ENCODE measurements around the gene PEX26. TPM values are rescaled to one million over a fixed set of nuclear protein-coding genes. Genes with fewer than 3 reads are reported as not detected.

PEX26 gene
- total and polyA plus RNA-seq, 2 of the 13 experiments (the other 11 are each of a cell fraction or from before 2014, with no cell fraction given): 10.6 to 25.1 TPM

GRCh38 chr22:18077639-18078328, at the start of gene PEX26 (continued):
- no peak for TF ChIP-seq SP140L (CRISPR knock-in tag; IDR thresholded peaks at IDR 0.05; ENCODE audit: borderline replicate concordance)
- peak; percentile 74; the same call in 1 of the 2 replicates for TF ChIP-seq E2F1 (CRISPR knock-in tag; IDR thresholded peaks at IDR 0.05)
- TF ChIP-seq ZNF484 (CRISPR knock-in tag; IDR thresholded peaks at IDR 0.05; ENCODE audit: borderline replicate concordance, low read depth): no peak
- TF ChIP-seq TIGD3 (CRISPR knock-in tag; IDR thresholded peaks at IDR 0.05; ENCODE audit: borderline replicate concordance): no peak
- TF ChIP-seq ZZZ3 (CRISPR knock-in tag; IDR thresholded peaks at IDR 0.05; ENCODE audit: borderline replicate concordance): no peak
- no peak for TF ChIP-seq ZFP37 (CRISPR knock-in tag; IDR thresholded peaks at IDR 0.05; ENCODE audit: borderline replicate concordance)
- TF ChIP-seq RFX3 (CRISPR knock-in tag; IDR thresholded peaks at IDR 0.05): peak; percentile 8; the same call in 1 of the 2 replicates
- TF ChIP-seq HNRNPLL (IDR thresholded peaks at IDR 0.05; ENCODE audit: low read depth, low read length, poor library complexity, severe bottlenecking): peak; percentile 68
- no peak for TF ChIP-seq SOX6 (IDR thresholded peaks at IDR 0.05)
- TF ChIP-seq SOX6 (CRISPR knock-in tag; IDR thresholded peaks at IDR 0.05): 0 out of 2 replicates have a peak, but pooled peaks have one; percentile 33
- peak; percentile 63; the same call in 1 of the 2 replicates for TF ChIP-seq ZNF546 (CRISPR knock-in tag; conservative IDR thresholded peaks at IDR 0.05)
- no peak for TF ChIP-seq ADNP (CRISPR knock-in tag; IDR thresholded peaks at IDR 0.05)
- TF ChIP-seq ZNF224 (CRISPR knock-in tag; IDR thresholded peaks at IDR 0.05): no peak
- no peak for TF ChIP-seq ARID2 (CRISPR knock-in tag; IDR thresholded peaks at IDR 0.05; ENCODE audit: borderline replicate concordance)
- no peak for TF ChIP-seq SKI (IDR thresholded peaks at IDR 0.05; ENCODE audit: partially characterized antibody)
- no peak for TF ChIP-seq JDP2 (CRISPR knock-in tag; IDR thresholded peaks at IDR 0.05; ENCODE audit: borderline replicate concordance)
- 0 out of 2 replicates have a peak, but pooled peaks have one; percentile 11 for TF ChIP-seq ZBTB38 (CRISPR knock-in tag; IDR thresholded peaks at IDR 0.05)
- no peak for TF ChIP-seq NCOA1 (CRISPR knock-in tag; IDR thresholded peaks at IDR 0.05)
- 0 out of 2 replicates have a peak, but pooled peaks have one; percentile 61 for TF ChIP-seq ZNF605 (CRISPR knock-in tag; IDR thresholded peaks at IDR 0.05)
- no peak for TF ChIP-seq E2F5 (CRISPR knock-in tag; conservative IDR thresholded peaks at IDR 0.05)
- TF ChIP-seq GLI4 (CRISPR knock-in tag; IDR thresholded peaks at IDR 0.05; ENCODE audit: borderline replicate concordance): no peak; the same call in 1 of the 2 replicates
- TF ChIP-seq HDAC6 (IDR thresholded peaks at IDR 0.05; ENCODE audit: low read depth, low read length): no peak
- no peak for TF ChIP-seq SMAD9 (CRISPR knock-in tag; IDR thresholded peaks at IDR 0.05)
- TF ChIP-seq ARHGAP35 (CRISPR knock-in tag; IDR thresholded peaks at IDR 0.05; ENCODE audit: borderline replicate concordance): no peak
- TF ChIP-seq KDM5B (CRISPR knock-in tag; IDR thresholded peaks at IDR 0.05; ENCODE audit: borderline replicate concordance): peak; percentile 15
- TF ChIP-seq ZNF7 (CRISPR knock-in tag; IDR thresholded peaks at IDR 0.05): no peak
- no peak for TF ChIP-seq RFX1 (IDR thresholded peaks at IDR 0.05)
- no peak for TF ChIP-seq DR1 (CRISPR knock-in tag; IDR thresholded peaks at IDR 0.05)
- TF ChIP-seq ZC3H4 (CRISPR knock-in tag; IDR thresholded peaks at IDR 0.05; ENCODE audit: borderline replicate concordance): 0 out of 2 replicates have a peak, but pooled peaks have one; percentile 19
- TF ChIP-seq ZNF17 (CRISPR knock-in tag; IDR thresholded peaks at IDR 0.05): no peak
